HG03439 (cell line): ENCODE data around the gene CHRNB4.

Experiments
- ATAC-seq: cut with Tn5 transposase; IDR thresholded peaks from one replicate; pipeline ENCODE4 v1.9.1; 2021; ENCODE audit warnings: mild to moderate bottlenecking, moderate library complexity; ENCODE audit not compliant: unreplicated experiment

Gene CHRNB4

GRCh38 chr15:78634210-78635145 is 6.5 kb downstream of the CHRNB4 start:
- ATAC-seq: no peak

GRCh38 chr15:78633348-78633747 is 7.7 kb downstream of the CHRNB4 start:
- ATAC-seq: no peak

GRCh38 chr15:78630886-78631633 is 9.9 kb downstream of the CHRNB4 start:
- no peak for ATAC-seq

GRCh38 chr15:78629716-78630065 is 11.3 kb downstream of the CHRNB4 start:
- ATAC-seq: no peak

- no peak for ATAC-seq
Measured at GRCh38 chr15:78629031-78629715, 11.8 kb downstream of the CHRNB4 start.

- ATAC-seq: no peak
Measured at GRCh38 chr15:78628227-78628626, 12.8 kb downstream of the CHRNB4 start.

- ATAC-seq: no peak
Measured at GRCh38 chr15:78627348-78627747, 13.7 kb downstream of the CHRNB4 start.

GRCh38 chr15:78626381-78626995 is 14.5 kb downstream of the CHRNB4 start:
- no peak for ATAC-seq

- no peak for ATAC-seq
Measured at GRCh38 chr15:78625606-78626280, 15.3 kb downstream of the CHRNB4 start.

GRCh38 chr15:78624651-78625590 is 16.1 kb downstream of the CHRNB4 start:
- no peak for ATAC-seq

GRCh38 chr15:78623786-78624497 is 17.1 kb downstream of the CHRNB4 start:
- ATAC-seq: no peak

- no peak for ATAC-seq
Measured at GRCh38 chr15:78621810-78622402, 19.1 kb downstream of the CHRNB4 start.

GRCh38 chr15:78620527-78621421 is 20.2 kb downstream of the CHRNB4 start, which contains the start of gene CHRNA3:
CHRNA3 (minus strand) TSS chr15:78620996; CDS start chr15:78620794, 202 bp downstream.
- ATAC-seq: no peak

- no peak for ATAC-seq
Measured at GRCh38 chr15:78620021-78620526, 20.9 kb downstream of the CHRNB4 start.

GRCh38 chr15:78619022-78619950 is 21.7 kb downstream of the CHRNB4 start:
- no peak for ATAC-seq

GRCh38 chr15:78618490-78618934 is 22.5 kb downstream of the CHRNB4 start:
- no peak for ATAC-seq
